CD4-positive, alpha-beta memory T cell (primary cell): ENCODE data around the gene LRRC52. TPM values are rescaled to one million over a fixed set of nuclear protein-coding genes. Genes with fewer than 3 reads are reported as not detected.

ENCODE experiments used
- polyA plus RNA-seq, 2 donors: library from polyadenylated mRNA; unstranded; fragments of 300-500 nt; fragmentation: Illumina TruSeq; gene quantifications; one replicate each; pipeline ENCODE4 v1.2.3, GENCODE V29; 2021
- total RNA-seq, 2 experiments: library from RNA; stranded (reverse); gene quantifications; one replicate each; pipeline ENCODE4 v1.2.3, GENCODE V29; 2021

Gene LRRC52
- total and polyA plus RNA-seq, 4 experiments from 2014 or later = not detected

Other genes with a start within 250 kb of the LRRC52 start
- gene LMX1A, start 187.3 kb upstream of the LRRC52 start, total RNA-seq = not detected
- gene LMX1A, start 187.3 kb upstream of the LRRC52 start, polyA plus RNA-seq = not detected
- gene RXRG, start 98.9 kb upstream of the LRRC52 start, total RNA-seq = not detected
- gene RXRG, start 98.9 kb upstream of the LRRC52 start, polyA plus RNA-seq = not detected
- 10 to 100 TPM; 67.6 to 74.0 TPM for gene MGST3, start 87.2 kb downstream of the LRRC52 start, total RNA-seq
- gene MGST3, start 87.2 kb downstream of the LRRC52 start, polyA plus RNA-seq = 100 to 1,000 TPM; 171 to 176 TPM
- gene ALDH9A1, start 154.6 kb downstream of the LRRC52 start, total RNA-seq = 10 to 100 TPM; 45.2 to 47.1 TPM
- 100 to 1,000 TPM in 1 of 2 donors, 10 to 100 TPM in 1; 94.8 to 106 TPM for gene ALDH9A1, start 154.6 kb downstream of the LRRC52 start, polyA plus RNA-seq
- gene TMCO1, start 224.9 kb downstream of the LRRC52 start, total RNA-seq = 10 to 100 TPM; 63.7 to 67.3 TPM
- gene TMCO1, start 224.9 kb downstream of the LRRC52 start, polyA plus RNA-seq = 100 to 1,000 TPM; 137 to 147 TPM